Epithelial cell of prostate (primary cell): ENCODE data around the gene CCDC169.
"Not testable (repeated sequence)": the region's sequence is repeated elsewhere in the genome, so short reads cannot be mapped to it uniquely, and the experiment has no call there.

Experiments used
- DNase-seq: peaks from one replicate; pipeline ENCODE4 v3.0.0-alpha.2; 2011; ENCODE audit warnings: low read depth, low spot score
- H3K27ac ChIP-seq: fragments of 450-650 bp; 2 replicates; pipeline ENCODE4 v1.5.1; 2017; ENCODE audit warnings: mild to moderate bottlenecking

CCDC169 gene

DNA sequence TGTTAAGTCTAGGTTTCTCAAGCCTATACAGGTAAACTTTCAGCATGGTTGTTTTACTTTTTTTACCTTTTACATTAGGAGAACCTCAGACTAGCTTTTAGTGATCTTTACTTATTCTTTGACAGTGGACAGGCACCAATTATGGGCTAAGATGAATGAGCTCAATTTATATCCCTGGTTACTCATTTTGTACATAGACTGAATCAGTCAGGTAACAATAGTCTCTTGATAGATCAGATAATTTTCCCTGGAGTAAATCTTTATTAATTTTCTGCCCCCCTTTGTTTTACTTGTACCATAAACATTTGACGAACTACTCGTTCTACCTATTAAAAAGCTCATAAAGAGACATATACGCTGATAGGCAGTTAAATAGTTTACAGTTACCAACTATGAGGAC, 25.8 kb upstream of the CCDC169 start:
- no peak overlapping the region for H3K27ac ChIP-seq
- DNase-seq = no peak

DNA sequence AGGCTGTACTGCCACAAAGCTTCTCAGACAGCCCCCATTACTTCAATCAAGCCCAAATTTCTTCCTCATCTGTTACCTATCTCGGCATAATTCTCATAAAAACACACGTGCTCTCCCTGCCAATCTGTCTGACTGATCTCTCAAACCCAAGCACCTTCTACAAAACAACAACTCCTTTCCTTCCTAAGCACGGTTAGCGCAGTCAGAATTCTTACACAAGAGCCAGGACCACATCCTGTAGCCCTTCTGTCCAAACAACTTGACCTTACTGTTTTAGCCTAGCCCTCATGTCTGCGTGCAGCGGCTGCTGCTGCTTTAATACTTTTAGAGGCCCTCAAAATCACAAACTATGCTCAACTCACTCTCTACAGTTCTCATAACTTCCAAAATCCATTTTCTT, 22.2 kb upstream of the CCDC169 start:
- not testable (repeated sequence) for DNase-seq, H3K27ac ChIP-seq

DNA sequence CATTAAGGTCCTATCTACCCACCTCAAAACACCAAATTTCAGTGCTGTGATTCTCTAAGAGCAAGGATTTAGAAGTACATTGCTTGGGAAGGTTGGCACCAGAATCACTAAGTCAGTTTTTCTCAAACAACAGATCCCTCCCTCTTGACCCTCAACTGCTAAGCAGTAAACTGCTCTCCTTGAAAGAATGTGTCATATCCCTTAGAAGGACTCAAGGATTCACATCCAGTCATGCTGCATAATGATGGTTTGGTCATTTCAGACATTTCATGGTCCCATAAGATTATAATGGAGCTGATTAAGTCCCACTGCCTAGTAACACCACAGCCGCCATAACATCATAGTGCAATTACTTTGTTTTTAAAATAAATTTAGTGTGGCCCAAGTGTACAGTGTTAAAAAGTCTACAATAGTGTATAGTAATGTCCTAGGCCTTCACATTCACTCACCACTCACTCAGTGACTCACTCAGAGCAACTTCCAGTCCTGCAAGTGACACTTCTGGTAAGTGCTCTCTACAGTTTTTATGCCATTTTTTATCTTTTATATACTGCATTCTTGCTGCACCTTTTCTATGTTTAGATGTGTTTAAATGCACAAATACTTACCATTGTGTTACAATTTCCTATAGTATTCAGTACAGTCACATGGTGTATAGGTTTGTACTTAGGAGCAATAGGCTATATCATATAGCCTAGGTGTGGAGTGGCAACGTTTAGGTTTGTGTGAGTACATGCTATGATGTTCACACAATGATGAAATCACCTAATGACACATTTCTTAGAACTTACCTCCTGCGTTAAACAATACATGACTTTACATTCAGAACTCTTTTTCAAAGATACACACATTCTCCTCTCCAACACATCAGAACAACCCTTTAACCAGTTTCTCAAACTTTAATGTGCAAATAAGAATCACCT, 15.7 kb upstream of the CCDC169 start:
- no peak for DNase-seq
- peak overlapping the region; percentile 14 for H3K27ac ChIP-seq

DNA sequence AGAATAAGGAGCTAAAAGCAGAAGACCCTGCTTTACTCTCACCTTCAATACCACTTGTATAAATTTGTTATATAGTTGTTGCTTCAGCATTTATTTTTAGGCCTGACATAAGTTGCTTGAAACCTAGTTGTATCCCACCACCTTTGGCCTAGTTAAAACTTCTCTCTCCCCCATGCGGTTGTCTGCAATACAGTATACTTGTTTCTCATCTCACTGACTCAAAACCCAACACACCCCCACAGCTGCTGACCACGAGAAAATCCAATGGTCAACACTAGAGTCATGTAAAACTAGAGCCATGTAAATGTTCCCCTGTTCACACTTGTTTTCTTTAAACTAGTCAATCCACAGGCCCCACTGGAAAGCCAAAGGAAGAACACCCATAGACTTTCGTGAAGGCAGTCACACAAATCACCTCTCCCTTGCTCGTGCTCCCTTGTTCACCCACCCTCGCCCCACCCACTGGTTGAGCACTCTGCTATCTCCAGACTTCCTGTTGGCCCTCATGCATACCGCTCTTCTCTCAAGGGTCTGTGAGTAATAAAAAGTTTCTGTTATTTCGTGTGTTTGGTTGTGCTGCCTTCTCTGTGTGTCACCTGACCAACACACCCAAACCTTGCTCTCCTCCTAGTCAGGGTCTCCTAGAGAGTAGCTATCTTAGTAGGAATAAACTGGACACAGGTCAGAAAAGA, 12.9 kb upstream of the CCDC169 start:
- no peak overlapping the region for H3K27ac ChIP-seq
- no peak for DNase-seq

DNA sequence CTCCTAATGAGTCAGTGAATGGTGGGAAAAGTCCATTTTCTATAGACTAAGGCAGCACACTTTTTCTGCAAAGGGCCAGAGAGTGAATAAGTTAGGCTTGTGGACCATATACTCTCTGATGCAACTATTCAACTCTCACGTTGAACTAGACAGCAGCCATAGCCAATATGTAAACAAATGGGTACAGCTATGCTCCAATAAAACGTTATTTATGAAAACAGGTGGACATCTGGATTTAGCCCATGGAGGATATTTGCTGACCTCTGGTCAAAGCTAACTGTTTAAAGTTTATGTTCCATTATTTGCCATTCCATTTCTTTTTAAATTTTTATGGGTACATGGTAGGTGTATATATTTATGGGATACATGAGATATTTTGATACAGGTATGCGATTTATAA, 4.7 kb upstream of the CCDC169 start:
- DNase-seq = no peak
- H3K27ac ChIP-seq = no peak overlapping the region

DNA sequence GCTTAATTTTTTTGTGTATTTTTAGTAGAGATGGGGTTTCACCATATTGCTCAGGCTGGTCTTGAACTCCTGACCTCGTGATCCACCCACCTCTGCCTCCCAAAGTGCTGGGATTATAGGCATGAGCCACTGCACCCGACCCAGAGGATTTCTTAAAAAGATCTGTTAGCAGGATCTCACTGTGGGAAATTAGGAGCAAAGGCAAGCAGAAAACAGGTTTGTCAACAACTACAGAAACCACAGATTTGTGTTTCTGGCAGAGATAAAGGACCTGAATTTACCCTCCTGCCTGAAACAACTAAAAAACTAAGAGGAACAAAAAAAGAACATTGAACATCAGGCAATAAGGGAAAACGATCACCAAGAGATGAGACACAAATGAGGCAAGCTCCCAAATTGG, 1.9 kb upstream of the CCDC169 start:
- not testable (repeated sequence) for H3K27ac ChIP-seq, DNase-seq

DNA sequence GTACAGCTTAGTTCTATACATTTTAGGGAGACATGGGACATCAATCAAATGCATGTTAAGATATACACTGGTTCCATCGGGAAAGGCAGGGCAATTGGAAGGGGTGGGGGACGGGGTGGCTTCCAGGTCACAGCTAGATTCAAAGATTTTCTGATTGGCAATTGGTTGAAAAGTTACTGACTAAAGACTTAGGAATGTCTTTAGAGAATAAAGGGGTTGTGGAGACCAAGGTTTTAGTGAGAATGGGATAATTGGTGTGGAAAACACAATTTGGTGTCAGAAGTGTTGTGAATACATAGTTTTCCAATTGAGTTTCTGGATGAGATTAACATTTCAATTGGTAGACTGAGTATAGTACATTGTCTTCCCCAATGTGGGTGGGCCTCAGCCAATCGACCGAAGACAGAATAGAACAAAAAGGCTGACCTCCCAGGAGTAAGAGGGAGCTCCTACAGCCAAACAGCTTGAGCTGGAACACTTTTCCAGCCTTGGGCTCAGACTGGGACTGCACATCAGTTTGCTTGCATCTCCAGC, 988 bp upstream of the CCDC169 start:
- H3K27ac ChIP-seq = no peak overlapping the region
- no peak for DNase-seq

DNA sequence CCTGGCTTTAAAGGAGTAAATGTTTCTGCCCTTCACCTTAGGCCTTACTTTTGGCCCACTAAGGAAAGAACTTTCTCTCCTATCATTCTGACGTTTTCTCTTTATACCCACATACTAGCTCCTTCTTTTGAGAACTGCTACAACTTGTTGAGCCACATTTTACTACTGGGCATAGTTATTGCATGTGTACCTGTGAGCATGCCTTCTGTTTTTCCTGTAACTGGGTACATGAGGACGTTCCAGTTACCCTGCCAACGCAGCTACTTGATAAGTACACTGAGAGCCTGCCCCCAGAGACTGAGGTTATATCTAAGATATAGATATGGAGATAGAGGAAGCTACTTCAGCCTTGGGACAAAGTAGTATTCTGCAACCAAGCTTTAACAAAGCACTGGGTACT, 3.5 kb downstream of the CCDC169 start:
- H3K27ac ChIP-seq = no peak overlapping the region
- no peak for DNase-seq

DNA sequence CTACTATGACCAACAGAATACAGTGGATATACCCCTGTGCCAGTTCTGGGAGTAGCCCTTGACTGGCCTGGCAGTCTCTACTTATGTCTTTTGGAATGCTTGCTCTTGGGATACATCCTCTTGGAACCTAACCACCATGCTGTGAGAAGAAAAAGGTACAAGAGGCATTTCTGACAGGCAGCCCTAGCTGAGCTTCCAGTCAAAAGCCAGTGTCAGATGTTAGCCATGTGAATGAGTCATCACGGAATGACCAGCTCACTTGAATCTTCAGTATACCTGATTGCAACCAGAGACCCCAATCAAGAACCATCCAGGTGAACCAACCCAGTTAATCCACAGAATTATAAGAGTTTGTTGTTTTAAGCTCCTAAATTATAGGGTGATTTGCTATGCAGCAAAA, 4.1 kb downstream of the CCDC169 start:
- H3K27ac ChIP-seq = no peak overlapping the region
- DNase-seq = no peak

DNA sequence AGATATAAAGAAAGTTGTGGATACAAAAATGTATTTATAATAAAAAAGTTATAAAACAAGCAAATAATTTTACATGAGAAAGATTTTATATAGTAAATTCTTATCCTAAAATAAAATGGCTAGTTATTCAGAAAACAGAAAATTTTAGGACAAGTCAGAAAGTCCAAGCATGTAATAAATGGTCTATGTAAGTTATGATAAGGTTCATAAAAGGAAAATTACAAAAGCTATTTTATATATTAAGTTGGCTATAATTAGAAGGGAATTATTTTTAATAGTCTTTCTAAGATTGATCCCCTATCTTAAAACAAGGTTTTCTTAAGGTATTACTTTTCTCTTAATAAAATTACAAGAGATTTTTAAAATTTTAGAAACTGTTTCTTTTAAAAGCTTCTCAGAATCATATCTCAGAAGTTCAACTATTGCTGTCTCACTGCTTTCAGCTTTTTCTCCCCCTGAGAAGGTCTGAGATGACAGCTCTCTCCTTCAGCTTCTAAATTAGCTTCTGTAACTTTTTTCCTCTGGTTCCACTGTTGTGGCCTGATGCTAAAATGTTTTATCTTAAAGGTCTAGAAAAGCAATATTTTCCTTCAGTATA, 8.7 kb downstream of the CCDC169 start:
- no peak overlapping the region for H3K27ac ChIP-seq
- no peak for DNase-seq

DNA sequence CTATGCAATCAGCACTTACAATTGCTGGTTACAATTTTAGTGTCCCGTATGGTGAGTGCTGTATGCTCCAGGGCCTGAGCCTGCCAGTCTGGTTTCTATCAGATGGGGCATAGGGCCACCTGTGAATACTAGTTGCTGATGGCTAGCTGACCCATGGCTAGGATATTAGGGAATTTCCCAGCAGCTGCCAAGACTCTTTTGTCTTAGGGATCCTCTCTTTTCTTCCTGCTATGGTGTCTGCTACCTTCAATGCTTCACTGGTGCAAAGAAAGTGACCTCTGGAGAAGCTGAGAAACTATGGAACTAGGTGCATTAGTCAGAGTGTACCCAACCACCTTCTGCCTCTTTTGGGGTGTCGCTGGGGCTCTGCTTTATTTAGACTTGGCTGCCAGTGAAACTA, 11.6 kb downstream of the CCDC169 start:
- H3K27ac ChIP-seq = no peak overlapping the region
- DNase-seq = no peak

DNA sequence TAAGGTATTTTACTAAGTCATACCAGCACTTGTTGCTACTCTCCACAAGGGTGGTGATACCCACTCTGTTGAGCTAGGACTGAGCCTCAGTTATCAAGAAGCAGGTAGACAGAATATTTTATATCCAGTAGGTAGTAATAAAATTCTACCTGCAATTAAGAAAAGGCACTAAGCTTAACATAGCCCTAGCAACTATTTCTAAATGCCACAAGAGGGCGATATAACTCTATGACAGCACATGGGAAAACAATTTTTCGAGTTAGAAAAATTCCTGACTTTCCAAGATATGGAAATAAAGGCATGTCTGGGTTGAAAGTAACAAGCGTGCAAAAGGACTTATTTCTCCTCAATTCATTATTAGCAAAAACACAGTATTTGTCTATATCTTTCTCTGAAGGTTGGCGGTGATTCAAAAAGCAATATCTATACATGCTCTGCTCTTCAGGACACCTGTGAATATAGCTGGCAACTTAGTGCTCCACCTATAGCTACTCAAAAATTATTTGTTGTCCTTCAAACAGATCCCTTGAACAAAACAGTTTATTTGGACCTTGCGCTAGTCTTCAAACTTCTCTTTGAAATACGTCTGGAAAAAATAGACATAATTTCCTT, 14.7 kb downstream of the CCDC169 start:
- no peak for DNase-seq
- no peak overlapping the region for H3K27ac ChIP-seq

DNA sequence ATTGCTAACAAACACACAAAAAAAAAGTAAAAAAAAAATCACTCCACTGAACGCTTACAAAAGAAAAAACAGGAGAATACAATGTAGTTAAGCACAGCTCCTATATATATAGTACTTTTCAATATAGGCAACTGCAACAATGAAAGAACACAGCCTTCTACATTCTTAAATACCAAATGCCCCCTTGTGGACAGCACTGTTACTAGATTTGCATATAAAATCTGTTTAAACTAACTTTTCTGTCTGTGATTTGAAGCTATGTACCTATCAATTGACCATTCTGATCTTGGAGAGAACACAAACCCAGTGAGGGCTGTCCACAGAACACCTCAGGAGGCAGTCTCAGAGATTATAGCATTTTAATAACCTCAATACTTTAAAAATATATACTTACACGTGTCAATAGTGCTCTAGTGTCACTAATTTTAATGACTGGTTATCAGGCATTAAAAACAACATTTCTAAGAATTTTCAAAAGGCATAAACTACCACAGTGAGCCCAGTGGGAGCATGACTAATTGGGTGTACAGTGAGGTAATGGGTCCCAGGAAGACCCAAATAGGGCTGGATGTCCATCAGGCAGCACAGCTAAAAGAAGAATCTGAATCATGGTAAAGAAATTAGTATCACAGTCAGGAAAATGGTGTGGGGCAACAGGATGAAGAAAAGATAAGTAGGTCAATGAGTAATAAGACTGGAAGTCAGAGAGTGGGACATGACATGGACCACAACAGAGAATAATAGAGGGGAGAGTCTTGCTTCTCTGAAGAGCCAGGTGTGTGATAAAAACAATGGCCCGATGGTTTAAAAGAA, 22.2 kb downstream of the CCDC169 start:
- no peak overlapping the region for H3K27ac ChIP-seq
- DNase-seq = peak; percentile 10

DNA sequence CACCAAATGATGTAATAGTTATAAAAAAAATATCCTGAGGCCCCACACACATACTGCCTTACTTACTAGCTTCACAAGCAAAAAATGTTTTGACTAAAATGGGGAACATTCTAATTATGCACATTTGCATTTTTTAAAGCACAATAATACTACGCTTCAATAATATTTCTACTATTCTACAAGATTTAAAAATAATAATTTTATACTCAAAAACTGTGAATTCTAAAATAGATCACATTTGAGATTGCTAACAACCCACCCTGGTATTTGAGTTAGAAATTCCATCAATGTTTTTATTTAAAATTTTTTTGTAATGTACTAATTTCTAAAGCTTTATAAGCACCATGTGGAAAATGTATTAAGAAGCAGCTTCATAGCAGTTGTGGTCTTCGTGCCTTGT, 24.2 kb downstream of the CCDC169 start:
- no peak for DNase-seq
- no peak overlapping the region for H3K27ac ChIP-seq

DNA sequence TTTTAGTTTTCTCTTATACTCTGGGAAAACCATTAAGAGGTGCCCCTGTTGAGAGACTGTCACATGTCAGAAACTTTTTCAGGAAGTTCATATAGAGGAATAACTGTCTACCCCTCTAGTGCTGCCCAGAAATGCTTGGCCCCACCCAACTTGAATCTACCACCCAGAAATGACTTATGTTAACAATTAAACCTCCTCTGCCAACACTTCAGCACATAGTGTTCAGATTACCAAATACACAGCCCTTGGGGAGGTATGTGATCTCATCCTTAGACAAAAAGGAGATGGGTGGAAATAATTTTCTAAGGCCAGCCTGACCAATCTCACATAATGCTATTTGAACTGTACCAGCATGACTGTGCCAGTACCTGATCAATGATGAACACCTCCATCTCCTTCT, 35.6 kb downstream of the CCDC169 start:
- no peak for DNase-seq
- H3K27ac ChIP-seq = no peak overlapping the region

DNA sequence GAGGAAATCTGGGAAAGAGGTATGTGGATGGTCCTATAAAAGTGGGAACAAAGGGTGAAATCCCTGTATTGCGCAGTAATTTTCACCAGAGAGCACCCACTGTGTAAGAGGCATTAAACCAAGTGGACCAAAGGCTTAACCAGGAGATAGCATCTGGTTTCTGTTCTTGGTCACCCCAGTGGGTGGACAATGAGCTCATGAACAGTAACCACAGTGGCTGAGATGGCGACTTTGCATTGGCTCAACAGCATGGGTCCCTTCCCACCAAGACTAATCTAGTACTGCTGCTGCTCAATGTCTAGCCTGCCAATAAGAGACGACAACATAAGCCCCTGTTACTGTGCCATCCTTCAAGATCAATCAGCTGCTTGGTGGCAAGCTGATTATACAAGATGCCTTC, 36.6 kb downstream of the CCDC169 start:
- no peak for DNase-seq
- no peak overlapping the region for H3K27ac ChIP-seq

DNA sequence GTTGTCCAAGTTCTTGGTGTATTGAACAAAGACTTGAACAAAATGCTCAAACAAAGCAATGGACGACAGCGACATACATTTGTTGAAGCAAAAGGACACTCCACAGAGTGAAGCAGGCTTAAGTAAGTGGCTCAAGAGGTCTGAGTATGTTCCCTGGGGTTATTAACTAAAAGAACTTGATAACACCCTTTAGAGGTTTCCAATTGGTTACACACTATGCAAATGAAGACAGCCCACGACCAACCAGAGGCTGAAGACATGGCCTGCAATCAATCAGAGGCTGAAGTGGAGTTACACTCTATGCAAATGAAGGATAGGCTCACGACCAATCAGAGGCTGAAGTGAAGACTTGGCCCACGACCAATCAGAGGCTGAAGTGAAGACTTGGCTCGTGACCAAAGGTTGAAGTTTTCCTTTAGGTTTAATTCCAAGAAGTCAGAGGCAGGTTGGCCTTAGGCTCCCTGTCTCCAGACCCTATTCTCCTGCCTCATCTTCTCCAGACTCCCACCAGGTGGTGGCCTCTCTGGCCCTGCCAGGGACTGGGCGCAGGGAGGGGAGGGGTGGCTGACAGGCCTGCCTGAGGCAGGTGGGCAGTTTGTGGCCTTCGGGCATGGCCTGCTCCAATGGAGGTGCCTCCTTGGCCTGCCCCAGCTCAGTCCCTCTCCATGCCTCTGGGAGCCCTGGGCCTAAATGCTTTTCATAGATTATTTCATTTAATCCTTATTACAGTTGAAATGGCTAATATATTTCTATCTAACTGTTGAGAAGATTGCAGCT, 38.1 kb downstream of the CCDC169 start:
- H3K27ac ChIP-seq = no peak overlapping the region

DNA sequence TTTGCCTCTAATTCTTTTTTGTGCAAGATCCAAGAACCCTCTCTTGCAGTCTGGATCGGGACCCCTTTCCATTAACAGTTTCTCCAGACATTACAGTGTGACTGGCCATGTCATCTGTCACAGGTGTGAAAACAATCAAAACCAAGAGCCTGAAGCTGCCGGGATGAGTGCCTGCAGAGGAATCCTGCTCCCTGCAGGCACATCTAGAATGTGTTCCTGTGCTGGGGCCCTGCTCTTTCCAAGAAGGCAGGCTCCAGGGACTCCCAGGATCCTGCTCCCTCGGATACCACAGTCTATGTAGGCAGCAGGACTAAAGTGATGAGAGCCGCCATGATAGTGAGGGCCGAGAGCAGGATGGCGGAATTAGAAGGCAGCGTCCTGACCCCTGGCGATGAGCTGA, 38.8 kb downstream of the CCDC169 start:
- no peak overlapping the region for H3K27ac ChIP-seq
- no peak for DNase-seq

More for the DNA sequence above, 38.1 kb downstream of the CCDC169 start:
- DNase-seq = no peak

DNA sequence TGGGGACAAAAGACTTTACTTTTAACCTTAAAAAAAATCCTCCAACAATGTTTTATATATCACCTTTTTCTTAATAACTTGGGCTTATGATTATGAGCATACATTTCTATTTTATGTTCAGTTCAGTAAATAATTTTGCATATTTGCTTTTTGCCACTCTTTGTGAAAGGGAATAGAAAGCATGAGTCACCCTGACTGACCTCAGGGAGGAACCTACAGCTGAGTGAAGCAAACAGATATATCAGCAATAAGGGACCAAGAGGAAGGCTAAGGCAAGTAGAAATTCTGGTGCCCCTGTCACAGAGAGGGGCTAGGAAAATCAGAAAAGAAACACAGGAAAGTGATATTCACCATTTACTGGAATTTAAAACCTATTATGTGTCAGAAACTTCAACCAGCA, 46.1 kb downstream of the CCDC169 start:
- no peak for DNase-seq
- H3K27ac ChIP-seq = no peak overlapping the region
